Osteocyte (in vitro differentiated cells): ENCODE results near the gene CCDC83. TPM values are rescaled to one million over a fixed set of nuclear protein-coding genes. Genes with fewer than 3 reads are reported as not detected.
"Not testable (repeated sequence)": the region's sequence is repeated elsewhere in the genome, so short reads cannot be mapped to it uniquely, and the experiment has no call there.

Experiments used
- DNase-seq: peaks from one replicate; pipeline ENCODE4 v3.0.0; 2021; ENCODE audit warnings: mixed read lengths; ENCODE audit not compliant: unreplicated experiment; ENCODE audit errors: extremely low spot score
- H3K27ac Mint-ChIP-seq: one replicate; pipeline ENCODE4 v1.8.0; 2021; ENCODE audit warnings: mild to moderate bottlenecking, mixed read lengths; ENCODE audit not compliant: unreplicated experiment
- H3K27me3 Mint-ChIP-seq: one replicate; pipeline ENCODE4 v1.8.0; 2021; ENCODE audit warnings: mixed read lengths; ENCODE audit not compliant: unreplicated experiment
- H3K36me3 Mint-ChIP-seq: one replicate; pipeline ENCODE4 v1.8.0; 2021; ENCODE audit warnings: mixed read lengths; ENCODE audit not compliant: unreplicated experiment
- H3K4me1 Mint-ChIP-seq: one replicate; pipeline ENCODE4 v1.8.0; 2021; ENCODE audit warnings: mixed read lengths; ENCODE audit not compliant: unreplicated experiment
- H3K4me3 Mint-ChIP-seq: one replicate; pipeline ENCODE4 v1.8.0; 2021; ENCODE audit warnings: mild to moderate bottlenecking, moderate library complexity, mixed read lengths; ENCODE audit not compliant: unreplicated experiment
- H3K9me3 Mint-ChIP-seq: one replicate; pipeline ENCODE4 v1.8.0; 2021; ENCODE audit warnings: mixed read lengths; ENCODE audit not compliant: unreplicated experiment
- total RNA-seq: library from RNA; stranded (reverse); gene quantifications from 2 replicates; pipeline ENCODE4 v1.2.1, GENCODE V29; 2021
- TF ChIP-seq, protein P1 (sequence below): fragments of 200-600 bp; sonication (generic); IDR thresholded peaks from 2 replicates; pipeline ENCODE4 v1.5.0; 2021; ENCODE audit warnings: antibody characterized with exemption, mild to moderate bottlenecking, moderate library complexity

The CCDC83 gene
- total RNA-seq, 1 donor from 2014 or later, result not detected

DNA sequence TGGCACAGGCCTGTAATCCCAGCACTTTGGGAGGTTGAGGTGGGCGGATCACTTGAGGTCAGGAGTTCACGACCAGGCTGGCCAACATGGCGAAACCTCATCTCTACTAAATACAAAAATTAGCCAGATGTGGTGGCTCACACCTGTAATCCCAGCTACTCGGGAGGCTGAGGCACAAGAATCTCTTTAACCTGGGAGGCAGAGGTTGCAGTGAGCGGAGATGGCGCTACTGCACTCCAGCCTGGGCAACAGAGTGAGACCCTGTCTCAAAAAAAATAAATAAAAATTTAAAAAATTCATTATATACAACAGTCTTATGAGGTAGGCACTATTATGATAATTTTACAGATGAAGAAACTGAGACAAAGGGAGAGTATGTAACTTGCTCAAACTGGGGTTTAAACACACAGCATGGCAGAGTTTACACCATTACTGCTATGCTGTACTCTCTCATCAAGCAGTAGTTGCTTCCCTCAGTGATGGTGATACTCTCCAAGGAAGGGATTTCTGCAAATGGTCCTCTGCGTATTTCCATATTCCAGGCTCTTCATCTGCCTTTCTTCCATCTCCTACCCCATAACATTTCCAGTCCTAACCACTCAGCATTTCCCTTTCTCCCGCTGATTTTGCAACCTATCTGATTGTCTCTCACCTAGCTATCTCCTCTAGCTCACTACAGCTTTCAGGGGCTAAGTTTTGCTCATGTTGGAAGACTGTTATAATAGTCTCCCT lies 95.3 kb downstream of the CCDC83 start:
- no peak for DNase-seq
- peaks cover 29% of the 10 kb centered on the region for H3K4me1 Mint-ChIP-seq
- no peak overlapping the region for H3K27ac Mint-ChIP-seq
- TF ChIP-seq, protein P1, sequence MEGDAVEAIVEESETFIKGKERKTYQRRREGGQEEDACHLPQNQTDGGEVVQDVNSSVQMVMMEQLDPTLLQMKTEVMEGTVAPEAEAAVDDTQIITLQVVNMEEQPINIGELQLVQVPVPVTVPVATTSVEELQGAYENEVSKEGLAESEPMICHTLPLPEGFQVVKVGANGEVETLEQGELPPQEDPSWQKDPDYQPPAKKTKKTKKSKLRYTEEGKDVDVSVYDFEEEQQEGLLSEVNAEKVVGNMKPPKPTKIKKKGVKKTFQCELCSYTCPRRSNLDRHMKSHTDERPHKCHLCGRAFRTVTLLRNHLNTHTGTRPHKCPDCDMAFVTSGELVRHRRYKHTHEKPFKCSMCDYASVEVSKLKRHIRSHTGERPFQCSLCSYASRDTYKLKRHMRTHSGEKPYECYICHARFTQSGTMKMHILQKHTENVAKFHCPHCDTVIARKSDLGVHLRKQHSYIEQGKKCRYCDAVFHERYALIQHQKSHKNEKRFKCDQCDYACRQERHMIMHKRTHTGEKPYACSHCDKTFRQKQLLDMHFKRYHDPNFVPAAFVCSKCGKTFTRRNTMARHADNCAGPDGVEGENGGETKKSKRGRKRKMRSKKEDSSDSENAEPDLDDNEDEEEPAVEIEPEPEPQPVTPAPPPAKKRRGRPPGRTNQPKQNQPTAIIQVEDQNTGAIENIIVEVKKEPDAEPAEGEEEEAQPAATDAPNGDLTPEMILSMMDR, result no peak
- H3K36me3 Mint-ChIP-seq, result peaks cover 19% of the 10 kb centered on the region
- H3K9me3 Mint-ChIP-seq, result peaks cover 4% of the 10 kb centered on the region
- no peak overlapping the region for H3K4me3 Mint-ChIP-seq
- no peaks in the 10 kb centered on the region for H3K27me3 Mint-ChIP-seq

DNA sequence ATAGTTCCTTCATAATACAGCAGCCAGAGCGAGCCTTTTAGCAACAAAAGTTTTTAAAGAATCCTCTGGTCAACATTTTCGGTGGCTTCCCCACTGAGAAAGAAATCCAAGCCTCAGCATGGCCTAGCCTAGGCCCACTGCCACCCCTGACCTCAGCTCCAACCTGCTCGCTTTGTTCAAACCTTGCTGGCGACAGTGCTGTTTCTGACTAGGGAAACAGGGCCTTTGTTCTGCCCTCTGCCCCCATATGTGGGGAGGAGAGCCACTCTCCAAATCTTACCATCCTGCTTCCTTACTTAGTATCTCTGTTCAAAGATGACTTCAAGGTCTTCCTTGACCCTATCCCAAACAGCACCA lies 95.8 kb downstream of the CCDC83 start:
- Mint-ChIP-seq H3K27ac (no peak overlapping the region), H3K9me3 (peaks cover 4% of the 10 kb centered on the region), H3K27me3 (no peaks in the 10 kb centered on the region), H3K4me1 (peaks cover 32% of the 10 kb centered on the region), H3K36me3 (peaks cover 24% of the 10 kb centered on the region), H3K4me3 (no peak overlapping the region)
- DNase-seq, result no peak
- TF ChIP-seq, protein P1, result no peak

DNA sequence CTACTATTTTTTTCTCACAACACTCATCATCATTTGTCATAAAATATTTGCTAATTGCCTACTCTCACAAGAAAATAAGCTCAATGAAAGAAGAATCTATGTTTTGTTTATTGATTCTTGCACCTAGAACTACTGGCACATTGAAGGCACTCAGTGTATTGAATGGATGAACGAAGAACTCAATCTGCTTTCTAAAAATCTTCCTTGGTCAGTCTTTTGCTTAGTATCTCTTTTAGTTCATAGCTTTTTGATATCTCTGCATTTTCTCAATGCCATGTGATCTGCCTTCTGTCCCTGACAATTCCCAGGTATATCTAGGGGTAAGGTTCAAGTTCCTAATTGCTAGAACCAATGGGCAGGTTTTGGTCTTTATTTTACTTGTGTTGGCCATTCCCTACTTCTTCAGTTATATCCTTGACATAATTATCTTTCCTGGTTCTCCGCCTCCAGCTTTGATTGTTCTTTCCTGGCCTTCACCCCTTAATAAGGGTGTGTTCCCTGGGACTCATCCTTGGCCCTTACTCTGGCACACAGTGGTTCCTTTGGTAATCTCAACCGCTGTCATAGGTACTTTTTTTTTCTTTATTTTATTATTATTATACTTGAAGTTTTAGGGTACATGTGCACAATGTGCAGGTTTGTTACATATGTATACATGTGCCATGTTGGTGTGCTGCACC lies 96.4 kb downstream of the CCDC83 start:
- H3K4me3 Mint-ChIP-seq, result no peak overlapping the region

DNA sequence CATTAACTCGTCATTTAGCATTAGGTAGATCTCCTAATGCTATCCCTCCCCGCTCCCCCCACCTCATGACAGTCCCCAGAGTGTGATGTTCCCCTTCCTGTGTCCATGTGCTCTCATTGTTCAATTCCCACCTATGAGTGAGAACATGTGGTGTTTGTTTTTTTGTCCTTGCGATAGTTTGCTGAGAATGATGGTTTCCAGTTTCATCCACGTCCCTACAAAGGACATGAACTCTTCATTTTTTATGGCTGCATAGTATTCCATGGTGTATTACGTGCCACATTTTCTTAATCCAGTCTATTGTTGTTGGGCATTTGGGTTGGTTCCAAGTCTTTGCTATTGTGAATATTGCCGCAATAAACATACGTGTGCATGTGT lies 96.9 kb downstream of the CCDC83 start:
- H3K27ac Mint-ChIP-seq, H3K27me3 Mint-ChIP-seq, DNase-seq, H3K4me3 Mint-ChIP-seq, H3K9me3 Mint-ChIP-seq: not testable (repeated sequence)
- Mint-ChIP-seq H3K36me3 (peaks cover 33% of the 10 kb centered on the region), H3K4me1 (peaks cover 32% of the 10 kb centered on the region)

More for the DNA sequence above, 96.4 kb downstream of the CCDC83 start:
- Mint-ChIP-seq H3K36me3 (peaks cover 29% of the 10 kb centered on the region), H3K27ac (no peak overlapping the region), H3K4me1 (peaks cover 32% of the 10 kb centered on the region), H3K9me3 (peaks cover 4% of the 10 kb centered on the region), H3K27me3 (no peaks in the 10 kb centered on the region)
- no peak for DNase-seq
- TF ChIP-seq, protein P1, result no peak

DNA sequence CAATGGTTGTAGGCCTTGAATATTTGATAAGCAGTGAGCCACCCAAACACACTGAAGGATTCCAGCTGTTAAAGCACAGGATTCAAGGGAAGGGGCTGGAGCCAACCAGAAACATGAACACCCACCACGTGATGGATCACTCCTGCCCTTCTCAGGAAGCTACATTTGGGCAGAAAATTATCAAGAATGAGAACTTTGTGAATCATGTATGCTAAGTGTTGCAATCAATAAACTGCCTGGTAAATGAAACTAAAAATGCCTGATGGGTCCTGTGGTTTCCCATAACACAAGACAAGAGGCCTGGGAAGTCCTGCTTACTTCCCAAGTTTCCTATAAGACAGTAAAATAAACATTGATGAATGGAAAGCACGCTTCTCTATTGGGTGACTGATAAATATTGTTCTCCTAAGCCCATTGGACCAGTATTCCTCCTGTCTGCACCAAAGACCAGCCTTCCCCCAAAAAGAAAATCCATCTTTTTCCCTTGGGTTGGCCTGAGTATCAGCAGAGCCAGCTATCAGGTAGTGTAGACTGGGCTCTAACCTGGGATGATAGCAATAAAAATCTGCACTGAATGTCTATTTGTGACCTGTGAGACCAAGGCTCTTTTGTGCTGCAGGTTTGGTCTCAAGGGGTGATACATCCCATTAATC lies 98.4 kb downstream of the CCDC83 start:
- TF ChIP-seq, protein P1, result no peak
- Mint-ChIP-seq H3K4me1 (peaks cover 21% of the 10 kb centered on the region), H3K4me3 (no peak overlapping the region), H3K9me3 (peaks cover 4% of the 10 kb centered on the region), H3K27me3 (no peaks in the 10 kb centered on the region), H3K36me3 (peaks cover 43% of the 10 kb centered on the region), H3K27ac (no peak overlapping the region)
- no peak for DNase-seq
